Measurements from ENCODE around the gene CMTM8. TPM values are rescaled to one million over a fixed set of nuclear protein-coding genes. Genes with fewer than 3 reads are reported as not detected.
"Not testable (repeated sequence)": the region's sequence is repeated elsewhere in the genome, so short reads cannot be mapped to it uniquely, and the experiment has no call there.

CMTM8 gene
- polyA plus RNA-seq (ENCODE audit: low read depth in 6 of 6), result 1 to 10 TPM in 1 of 6 donors, under 1 TPM in 4, not detected in 1; 0.44 to 1.3 (median 0.53) TPM

GRCh38 chr3:32238453-32239306, at the start of gene CMTM8:
CMTM8 (plus strand) TSS chr3:32238680; CDS start chr3:32238973, 293 bp downstream.
- Mint-ChIP-seq H3K9me3 (peaks cover 0 to 2% (median 0%) of the 10 kb centered on the region in 7 donors), H3K4me1 (peaks cover 20 to 26% (median 26%) of the 10 kb centered on the region in 3 donors), H3K4me3 (peak within 1 kb of the TSS; percentile 80 to 92 (median 86)), H3K27ac (peak within 1 kb of the TSS in 3 of 6 donors; percentile 21 to 78 (median 72)), H3K36me3 (peaks cover 0 to 3% of the 10 kb centered on the region in 2 donors), H3K27me3 (peaks cover 6 to 31% (median 15%) of the 10 kb centered on the region in 3 donors)
- DNase-seq (peak; percentile 55), ATAC-seq (ENCODE audit: low read depth in 2 of 2) (peak; percentile 72 to 74)

- Mint-ChIP-seq H3K27ac (peak overlapping the region in 1 of 6 donors; percentile 13), H3K4me1 (no peaks in the 10 kb centered on the region), H3K4me3 (no peak overlapping the region), H3K36me3 (no peaks in the 10 kb centered on the region), H3K27me3 (peaks cover 0 to 13% (median 8%) of the 10 kb centered on the region in 3 donors), H3K9me3 (no peaks in the 10 kb centered on the region)
- DNase-seq (no peak), ATAC-seq (ENCODE audit: low read depth in 2 of 2) (no peak)
Measured at GRCh38 chr3:32189693-32190092, 48.8 kb upstream of the CMTM8 start.

DNA sequence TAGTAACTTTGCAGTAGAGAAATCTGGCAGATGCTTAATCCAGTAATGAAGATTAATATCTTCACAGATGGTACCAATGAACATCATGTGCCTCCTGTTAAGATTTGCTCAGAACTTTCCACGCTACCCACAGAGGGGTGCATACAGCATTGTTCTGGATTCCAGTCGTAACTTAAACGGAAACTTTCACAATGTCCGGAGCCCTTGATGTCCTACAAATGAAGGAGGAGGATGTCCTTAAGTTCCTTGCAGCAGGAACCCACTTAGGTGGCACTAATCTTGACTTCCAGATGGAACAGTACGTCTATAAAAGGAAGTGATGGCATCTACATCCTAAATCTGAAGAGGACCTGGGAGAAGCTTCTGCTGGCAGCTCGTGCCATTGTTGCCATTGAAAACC, 47.9 kb upstream of the CMTM8 start:
- peaks cover 0 to 13% (median 8%) of the 10 kb centered on the region in 3 donors for H3K27me3 Mint-ChIP-seq
- H3K4me1 Mint-ChIP-seq; H3K9me3 Mint-ChIP-seq; H3K4me3 Mint-ChIP-seq; DNase-seq; ATAC-seq (ENCODE audit: low read depth in 2 of 2); H3K36me3 Mint-ChIP-seq; H3K27ac Mint-ChIP-seq: not testable (repeated sequence)

- H3K4me3 Mint-ChIP-seq, result no peak overlapping the region
- H3K36me3 Mint-ChIP-seq, result no peaks in the 10 kb centered on the region
- no peaks in the 10 kb centered on the region for H3K4me1 Mint-ChIP-seq
- H3K27ac Mint-ChIP-seq, result peak overlapping the region in 1 of 6 donors; percentile 37
- ATAC-seq (ENCODE audit: low read depth in 2 of 2) (no peak), DNase-seq (no peak)
- H3K9me3 Mint-ChIP-seq, result no peaks in the 10 kb centered on the region
- peaks cover 0 to 13% (median 8%) of the 10 kb centered on the region in 3 donors for H3K27me3 Mint-ChIP-seq
Measured at GRCh38 chr3:32193101-32193500, 45.4 kb upstream of the CMTM8 start.

- Mint-ChIP-seq H3K4me3 (peak overlapping the region in 1 of 8 donors; percentile 44), H3K4me1 (no peaks in the 10 kb centered on the region), H3K27me3 (peaks cover 0 to 12% (median 9%) of the 10 kb centered on the region in 3 donors), H3K9me3 (no peaks in the 10 kb centered on the region), H3K27ac (peak overlapping the region in 1 of 6 donors; percentile 48), H3K36me3 (no peaks in the 10 kb centered on the region)
- no peak for ATAC-seq (ENCODE audit: low read depth in 2 of 2)
- no peak for DNase-seq
Measured at GRCh38 chr3:32194653-32195052, 43.8 kb upstream of the CMTM8 start.

- Mint-ChIP-seq H3K27me3 (peaks cover 0 to 12% (median 11%) of the 10 kb centered on the region in 3 donors), H3K4me1 (no peaks in the 10 kb centered on the region), H3K9me3 (no peaks in the 10 kb centered on the region), H3K36me3 (no peaks in the 10 kb centered on the region), H3K27ac (peak overlapping the region in 1 of 6 donors; percentile 68), H3K4me3 (no peak overlapping the region)
- no peak for ATAC-seq (ENCODE audit: low read depth in 2 of 2)
- DNase-seq, result no peak
Measured at GRCh38 chr3:32195995-32196540, 42.4 kb upstream of the CMTM8 start.

DNA sequence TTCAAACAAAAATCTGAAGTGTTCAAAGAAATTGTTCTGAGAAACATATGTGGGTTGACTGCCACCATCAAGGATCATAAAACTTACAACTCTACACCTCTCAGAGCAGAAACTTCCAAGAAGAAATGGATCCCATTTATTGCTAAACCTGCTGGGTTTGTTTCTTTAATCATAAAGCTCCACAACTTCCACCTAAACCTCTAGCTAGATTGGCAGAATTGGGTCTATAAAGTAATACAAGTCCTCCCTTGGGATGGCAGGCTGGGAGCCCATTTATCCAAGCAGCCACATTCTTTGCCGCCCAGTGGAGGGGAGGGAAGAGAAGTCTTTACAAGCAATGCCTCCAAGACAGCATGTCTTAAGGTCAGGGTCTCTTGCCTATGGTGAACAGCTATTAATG, 40.5 kb upstream of the CMTM8 start:
- Mint-ChIP-seq H3K27me3 (peaks cover 0 to 8% (median 6%) of the 10 kb centered on the region in 3 donors), H3K36me3 (no peaks in the 10 kb centered on the region), H3K4me1 (no peaks in the 10 kb centered on the region), H3K4me3 (no peak overlapping the region), H3K9me3 (no peaks in the 10 kb centered on the region), H3K27ac (no peak overlapping the region)
- ATAC-seq (ENCODE audit: low read depth in 2 of 2) (no peak), DNase-seq (no peak)

DNA sequence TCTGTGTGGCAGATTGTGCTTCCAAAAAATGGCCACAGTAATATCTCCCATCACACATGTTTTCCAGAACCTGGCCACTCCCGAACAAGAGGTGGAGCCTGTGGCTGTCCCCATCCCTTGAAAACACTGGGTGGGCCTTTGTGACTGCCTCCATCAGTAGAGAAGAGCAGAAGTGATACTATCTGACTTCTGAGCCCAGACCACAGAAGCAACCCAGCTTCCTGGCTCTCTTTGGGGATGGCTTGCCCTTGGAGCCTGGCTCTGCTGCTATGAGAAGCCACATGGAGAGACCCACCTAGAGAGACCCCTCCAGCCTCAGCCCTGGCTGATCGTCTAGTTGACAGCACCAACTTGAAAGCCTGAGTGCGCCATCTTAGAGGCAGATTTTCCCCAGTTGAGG, 39.8 kb upstream of the CMTM8 start:
- DNase-seq (no peak), ATAC-seq (ENCODE audit: low read depth in 2 of 2) (no peak)
- H3K27ac Mint-ChIP-seq, result no peak overlapping the region
- H3K4me3 Mint-ChIP-seq, result no peak overlapping the region
- H3K27me3 Mint-ChIP-seq, result peaks cover 0 to 8% (median 6%) of the 10 kb centered on the region in 3 donors
- H3K9me3 Mint-ChIP-seq, result no peaks in the 10 kb centered on the region
- no peaks in the 10 kb centered on the region for H3K4me1 Mint-ChIP-seq
- H3K36me3 Mint-ChIP-seq, result no peaks in the 10 kb centered on the region

DNA sequence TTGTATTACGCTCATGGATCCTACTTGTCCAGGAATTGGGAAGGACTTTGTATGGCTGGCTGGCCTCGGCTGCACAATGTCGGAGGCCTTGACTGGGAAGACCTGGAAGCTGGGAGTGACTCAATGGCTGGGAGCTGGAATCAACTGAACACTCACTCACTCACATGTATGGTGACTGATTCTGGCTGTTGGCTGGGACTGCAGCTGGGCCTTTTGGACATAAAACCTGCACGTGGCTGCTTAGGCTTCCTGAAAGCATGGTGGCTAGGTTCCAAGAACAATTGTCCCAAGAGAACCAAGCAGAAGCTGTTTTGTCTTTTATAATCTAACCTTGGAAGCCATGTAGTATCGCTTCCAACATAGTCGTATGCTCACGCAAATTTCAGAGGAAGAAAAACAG, 38.0 kb upstream of the CMTM8 start:
- no peak overlapping the region for H3K4me3 Mint-ChIP-seq
- no peak overlapping the region for H3K27ac Mint-ChIP-seq
- ATAC-seq (ENCODE audit: low read depth in 2 of 2) (no peak), DNase-seq (no peak)
- H3K9me3 Mint-ChIP-seq, result no peaks in the 10 kb centered on the region
- no peaks in the 10 kb centered on the region for H3K36me3 Mint-ChIP-seq
- peaks cover 0 to 8% (median 6%) of the 10 kb centered on the region in 3 donors for H3K27me3 Mint-ChIP-seq
- no peaks in the 10 kb centered on the region for H3K4me1 Mint-ChIP-seq

GRCh38 chr3:32200992-32201758, 37.3 kb upstream of the CMTM8 start:
- no peak for DNase-seq
- Mint-ChIP-seq H3K9me3 (no peaks in the 10 kb centered on the region), H3K4me1 (no peaks in the 10 kb centered on the region), H3K27ac (no peak overlapping the region), H3K36me3 (no peaks in the 10 kb centered on the region), H3K27me3 (peaks cover 0 to 8% (median 6%) of the 10 kb centered on the region in 3 donors), H3K4me3 (no peak overlapping the region)
- ATAC-seq (ENCODE audit: low read depth in 2 of 2), result no peak

GRCh38 chr3:32202496-32202895, 36.0 kb upstream of the CMTM8 start:
- H3K36me3 Mint-ChIP-seq, result no peaks in the 10 kb centered on the region
- H3K9me3 Mint-ChIP-seq, result no peaks in the 10 kb centered on the region
- no peak for ATAC-seq (ENCODE audit: low read depth in 2 of 2)
- no peak overlapping the region for H3K4me3 Mint-ChIP-seq
- peaks cover 0 to 8% (median 6%) of the 10 kb centered on the region in 3 donors for H3K27me3 Mint-ChIP-seq
- DNase-seq, result no peak
- H3K27ac Mint-ChIP-seq, result peak overlapping the region in 2 of 6 donors; percentile 16 to 33
- H3K4me1 Mint-ChIP-seq, result no peaks in the 10 kb centered on the region

DNA sequence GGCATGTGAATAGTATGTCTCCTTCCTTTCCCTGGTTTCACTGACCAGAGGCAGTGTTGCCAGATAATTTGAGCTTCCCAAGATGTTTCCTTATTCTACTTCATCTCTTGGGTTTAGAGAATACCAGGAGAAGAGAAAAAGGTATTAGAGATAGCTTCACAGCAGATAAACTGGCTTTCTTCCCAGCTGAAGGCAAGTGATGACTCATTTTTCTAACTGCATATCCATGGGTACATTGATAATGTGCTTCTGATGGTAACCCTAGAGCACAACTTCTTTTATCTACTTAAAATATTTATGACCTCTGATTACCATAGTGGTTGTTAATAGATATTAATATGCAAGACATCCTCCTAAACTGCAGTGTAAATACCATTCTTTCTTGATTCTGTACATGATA, 34.6 kb upstream of the CMTM8 start:
- ATAC-seq (ENCODE audit: low read depth in 2 of 2), result no peak
- H3K4me1 Mint-ChIP-seq, result no peaks in the 10 kb centered on the region
- no peaks in the 10 kb centered on the region for H3K9me3 Mint-ChIP-seq
- no peaks in the 10 kb centered on the region for H3K36me3 Mint-ChIP-seq
- peaks cover 0 to 8% (median 6%) of the 10 kb centered on the region in 3 donors for H3K27me3 Mint-ChIP-seq
- no peak overlapping the region for H3K27ac Mint-ChIP-seq
- DNase-seq, result no peak
- H3K4me3 Mint-ChIP-seq, result no peak overlapping the region

DNA sequence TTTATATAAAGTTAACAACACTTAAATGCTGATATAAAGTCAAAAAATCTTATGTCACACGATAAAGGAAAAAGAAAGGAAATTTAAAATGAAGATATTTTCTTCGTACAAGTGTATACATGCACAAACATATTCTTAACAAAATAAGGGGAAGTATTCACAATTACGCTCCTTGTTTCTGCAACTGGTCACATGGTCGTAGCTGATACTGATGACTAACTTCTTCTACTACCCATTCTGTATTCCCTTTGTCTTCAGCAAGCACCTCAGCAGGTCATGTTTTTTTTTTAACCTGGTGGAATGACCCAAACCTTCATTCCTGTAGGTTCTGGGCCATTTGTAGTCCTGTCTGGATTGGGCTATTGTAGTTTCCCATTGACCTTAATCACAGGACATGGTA, 30.0 kb upstream of the CMTM8 start:
- Mint-ChIP-seq H3K4me3 (no peak overlapping the region), H3K27ac (no peak overlapping the region), H3K27me3 (no peaks in the 10 kb centered on the region), H3K4me1 (no peaks in the 10 kb centered on the region), H3K9me3 (no peaks in the 10 kb centered on the region), H3K36me3 (no peaks in the 10 kb centered on the region)
- DNase-seq, result no peak
- no peak for ATAC-seq (ENCODE audit: low read depth in 2 of 2)
